Measurements from ENCODE around the gene CAMK2D. TPM values are rescaled to one million over a fixed set of nuclear protein-coding genes. Genes with fewer than 3 reads are reported as not detected.

The CAMK2D gene
- total and polyA plus RNA-seq, 10 donors: 5.9 to 44.2 (median 33.3) TPM

- Histone ChIP-seq H3K27me3 (replicated peaks in 1 of 7) (no peaks in the 10 kb centered on the region), H3K36me3 (no peaks in the 10 kb centered on the region), H3K4me1 (peaks cover 0 to 63% (median 20%) of the 10 kb centered on the region in 6 donors), H3K27ac (no peak overlapping the region), H3K9me3 (peaks cover 0 to 5% (median 0%) of the 10 kb centered on the region in 8 donors), H3K4me3 (no peak overlapping the region)
- WGBS, 5 donors: 81 to 87% (median 85%) methylated on average over 5 of the region's 5 CpGs
- TF ChIP-seq, protein P1, sequence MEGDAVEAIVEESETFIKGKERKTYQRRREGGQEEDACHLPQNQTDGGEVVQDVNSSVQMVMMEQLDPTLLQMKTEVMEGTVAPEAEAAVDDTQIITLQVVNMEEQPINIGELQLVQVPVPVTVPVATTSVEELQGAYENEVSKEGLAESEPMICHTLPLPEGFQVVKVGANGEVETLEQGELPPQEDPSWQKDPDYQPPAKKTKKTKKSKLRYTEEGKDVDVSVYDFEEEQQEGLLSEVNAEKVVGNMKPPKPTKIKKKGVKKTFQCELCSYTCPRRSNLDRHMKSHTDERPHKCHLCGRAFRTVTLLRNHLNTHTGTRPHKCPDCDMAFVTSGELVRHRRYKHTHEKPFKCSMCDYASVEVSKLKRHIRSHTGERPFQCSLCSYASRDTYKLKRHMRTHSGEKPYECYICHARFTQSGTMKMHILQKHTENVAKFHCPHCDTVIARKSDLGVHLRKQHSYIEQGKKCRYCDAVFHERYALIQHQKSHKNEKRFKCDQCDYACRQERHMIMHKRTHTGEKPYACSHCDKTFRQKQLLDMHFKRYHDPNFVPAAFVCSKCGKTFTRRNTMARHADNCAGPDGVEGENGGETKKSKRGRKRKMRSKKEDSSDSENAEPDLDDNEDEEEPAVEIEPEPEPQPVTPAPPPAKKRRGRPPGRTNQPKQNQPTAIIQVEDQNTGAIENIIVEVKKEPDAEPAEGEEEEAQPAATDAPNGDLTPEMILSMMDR (IDR thresholded peaks at IDR 0.05 in 8 of 11, conservative IDR thresholded peaks at IDR 0.05 in 3 of 11): no peak
- TF ChIP-seq POLR2A (IDR thresholded peaks at IDR 0.05) (no peak), POLR2AphosphoS5 (IDR thresholded peaks at IDR 0.05) (no peak)
- intact Hi-C loops (cut with DNase I; ENCODE audit: low total_unique reads): no loop called here
- no peak for DNase-seq
Measured at GRCh38 chr4:113576947-113577678, 184.4 kb downstream of the CAMK2D start.

DNA sequence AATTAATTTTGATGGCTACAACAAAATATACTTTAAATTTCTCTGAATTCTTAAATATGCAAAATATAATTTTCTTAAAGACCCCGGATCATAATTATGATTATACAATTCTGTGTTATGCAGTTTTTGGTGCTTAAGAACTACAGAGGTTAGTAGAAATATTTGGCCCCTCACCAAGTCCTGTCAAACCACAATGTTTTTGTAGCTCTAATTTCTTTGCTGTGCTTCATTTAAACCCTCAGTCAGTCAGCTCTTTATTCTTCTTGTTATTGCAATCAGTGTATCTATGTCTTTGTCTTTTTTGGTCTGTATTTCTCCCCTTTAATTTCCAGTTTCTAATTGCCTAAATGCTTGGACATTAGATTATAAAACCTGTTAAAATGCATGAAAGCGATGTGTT is 186.1 kb downstream of the CAMK2D start:
- no peaks in the 10 kb centered on the region for H3K36me3 ChIP-seq
- H3K4me1 ChIP-seq: peaks cover 0 to 78% (median 22%) of the 10 kb centered on the region in 6 donors
- no peaks in the 10 kb centered on the region for H3K27me3 ChIP-seq (replicated peaks in 1 of 7)
- no peak overlapping the region for H3K4me3 ChIP-seq
- intact Hi-C loops (cut with DNase I; ENCODE audit: low total_unique reads): no loop called here
- H3K9me3 ChIP-seq: peaks cover 0 to 8% (median 0%) of the 10 kb centered on the region in 8 donors
- TF ChIP-seq POLR2A (IDR thresholded peaks at IDR 0.05): no peak
- TF ChIP-seq, protein P1 (IDR thresholded peaks at IDR 0.05 in 8 of 11, conservative IDR thresholded peaks at IDR 0.05 in 3 of 11): no peak
- no peak for TF ChIP-seq POLR2AphosphoS5 (IDR thresholded peaks at IDR 0.05)
- 70 to 85% (median 79%) methylated on average over 2 of the region's 2 CpGs for WGBS, 5 donors
- no peak for DNase-seq
- peak overlapping the region in 4 of 8 donors; percentile 36 to 64 (median 60) for H3K27ac ChIP-seq

DNA sequence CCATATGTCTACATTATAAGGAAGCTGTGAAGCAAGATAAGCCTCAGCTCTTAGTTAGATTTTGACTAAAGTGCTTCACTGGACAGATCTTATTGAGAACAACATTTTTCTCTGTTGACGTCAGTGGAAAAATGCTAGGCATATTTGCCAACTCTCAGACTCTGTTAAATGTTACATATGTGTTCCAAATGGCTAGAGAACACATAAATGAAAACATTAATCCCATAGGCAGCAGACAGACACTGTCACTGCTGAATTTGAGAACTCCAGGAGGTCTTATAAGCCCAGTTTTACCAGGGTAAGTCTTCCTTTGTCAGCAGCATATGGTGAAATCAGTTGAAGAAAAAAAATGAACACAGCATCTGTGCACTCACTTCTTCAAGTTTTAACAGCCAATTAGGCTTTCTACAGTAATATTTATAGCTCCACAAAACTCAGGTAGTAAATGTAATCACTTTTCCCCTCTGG is 186.9 kb downstream of the CAMK2D start:
- Histone ChIP-seq H3K36me3 (no peaks in the 10 kb centered on the region), H3K27ac (peak overlapping the region in 7 of 8 donors; percentile 5 to 64 (median 54)), H3K9me3 (peaks cover 0 to 8% (median 0%) of the 10 kb centered on the region in 8 donors), H3K4me3 (no peak overlapping the region), H3K27me3 (replicated peaks in 1 of 7) (no peaks in the 10 kb centered on the region), H3K4me1 (peaks cover 3 to 72% (median 22%) of the 10 kb centered on the region in 6 donors)
- intact Hi-C loops (cut with DNase I; ENCODE audit: low total_unique reads): no loop called here
- DNase-seq: no peak
- TF ChIP-seq POLR2AphosphoS5 (IDR thresholded peaks at IDR 0.05) (no peak), POLR2A (IDR thresholded peaks at IDR 0.05) (no peak)
- TF ChIP-seq, protein P1 (IDR thresholded peaks at IDR 0.05 in 8 of 11, conservative IDR thresholded peaks at IDR 0.05 in 3 of 11): no peak
- 38 to 69% (median 56%) methylated on average over 1 of the region's 1 CpG for WGBS, 5 donors

- no peak for TF ChIP-seq POLR2AphosphoS5 (IDR thresholded peaks at IDR 0.05)
- no peak for TF ChIP-seq POLR2A (IDR thresholded peaks at IDR 0.05)
- TF ChIP-seq, protein P1 (IDR thresholded peaks at IDR 0.05 in 8 of 11, conservative IDR thresholded peaks at IDR 0.05 in 3 of 11): no peak
Measured at GRCh38 chr4:113572620-113573019, 188.9 kb downstream of the CAMK2D start.

More at GRCh38 chr4:113572620-113573019, 188.9 kb downstream of the CAMK2D start:
- intact Hi-C loops (cut with DNase I; ENCODE audit: low total_unique reads): no loop called here
- no peaks in the 10 kb centered on the region for H3K27me3 ChIP-seq (replicated peaks in 1 of 7)
- no peak overlapping the region for H3K4me3 ChIP-seq
- DNase-seq: no peak
- no peak overlapping the region for H3K27ac ChIP-seq
- H3K4me1 ChIP-seq: peaks cover 3 to 76% (median 22%) of the 10 kb centered on the region in 6 donors
- H3K36me3 ChIP-seq: no peaks in the 10 kb centered on the region
- 79 to 89% (median 80%) methylated on average over 3 of the region's 3 CpGs for WGBS, 5 donors
- H3K9me3 ChIP-seq: peaks cover 0 to 8% (median 0%) of the 10 kb centered on the region in 8 donors
